GM12872 (cell line): ENCODE results near the gene PADI3.

Experiments
- TF ChIP-seq, protein P1 (sequence below): IDR thresholded peaks from 3 replicates; pipeline ENCODE4 v1.5.1; 2011; ENCODE audit warnings: low read depth, mild to moderate bottlenecking, low read length, moderate library complexity; ENCODE audit not compliant: insufficient read depth

Gene PADI3

DNA sequence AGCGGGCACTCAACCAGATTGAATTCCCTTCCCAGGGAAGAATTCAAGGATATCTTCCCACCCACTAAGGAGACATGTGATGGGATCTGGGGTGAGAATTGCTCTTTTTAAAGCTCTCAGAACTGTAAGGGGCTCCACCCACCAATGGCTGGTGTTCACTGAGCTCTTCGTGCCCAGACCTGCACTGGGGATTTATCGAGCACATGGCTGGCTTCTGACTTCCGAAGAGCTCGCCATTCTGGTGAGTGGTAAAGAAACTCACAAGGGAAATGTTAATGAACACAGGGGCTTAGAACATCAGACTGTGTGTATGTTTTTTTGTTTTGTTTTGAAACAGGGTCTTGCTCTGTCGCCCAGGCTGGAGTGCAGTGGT, 9.8 kb downstream of the PADI3 start:
- TF ChIP-seq, protein P1, sequence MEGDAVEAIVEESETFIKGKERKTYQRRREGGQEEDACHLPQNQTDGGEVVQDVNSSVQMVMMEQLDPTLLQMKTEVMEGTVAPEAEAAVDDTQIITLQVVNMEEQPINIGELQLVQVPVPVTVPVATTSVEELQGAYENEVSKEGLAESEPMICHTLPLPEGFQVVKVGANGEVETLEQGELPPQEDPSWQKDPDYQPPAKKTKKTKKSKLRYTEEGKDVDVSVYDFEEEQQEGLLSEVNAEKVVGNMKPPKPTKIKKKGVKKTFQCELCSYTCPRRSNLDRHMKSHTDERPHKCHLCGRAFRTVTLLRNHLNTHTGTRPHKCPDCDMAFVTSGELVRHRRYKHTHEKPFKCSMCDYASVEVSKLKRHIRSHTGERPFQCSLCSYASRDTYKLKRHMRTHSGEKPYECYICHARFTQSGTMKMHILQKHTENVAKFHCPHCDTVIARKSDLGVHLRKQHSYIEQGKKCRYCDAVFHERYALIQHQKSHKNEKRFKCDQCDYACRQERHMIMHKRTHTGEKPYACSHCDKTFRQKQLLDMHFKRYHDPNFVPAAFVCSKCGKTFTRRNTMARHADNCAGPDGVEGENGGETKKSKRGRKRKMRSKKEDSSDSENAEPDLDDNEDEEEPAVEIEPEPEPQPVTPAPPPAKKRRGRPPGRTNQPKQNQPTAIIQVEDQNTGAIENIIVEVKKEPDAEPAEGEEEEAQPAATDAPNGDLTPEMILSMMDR: no peak

DNA sequence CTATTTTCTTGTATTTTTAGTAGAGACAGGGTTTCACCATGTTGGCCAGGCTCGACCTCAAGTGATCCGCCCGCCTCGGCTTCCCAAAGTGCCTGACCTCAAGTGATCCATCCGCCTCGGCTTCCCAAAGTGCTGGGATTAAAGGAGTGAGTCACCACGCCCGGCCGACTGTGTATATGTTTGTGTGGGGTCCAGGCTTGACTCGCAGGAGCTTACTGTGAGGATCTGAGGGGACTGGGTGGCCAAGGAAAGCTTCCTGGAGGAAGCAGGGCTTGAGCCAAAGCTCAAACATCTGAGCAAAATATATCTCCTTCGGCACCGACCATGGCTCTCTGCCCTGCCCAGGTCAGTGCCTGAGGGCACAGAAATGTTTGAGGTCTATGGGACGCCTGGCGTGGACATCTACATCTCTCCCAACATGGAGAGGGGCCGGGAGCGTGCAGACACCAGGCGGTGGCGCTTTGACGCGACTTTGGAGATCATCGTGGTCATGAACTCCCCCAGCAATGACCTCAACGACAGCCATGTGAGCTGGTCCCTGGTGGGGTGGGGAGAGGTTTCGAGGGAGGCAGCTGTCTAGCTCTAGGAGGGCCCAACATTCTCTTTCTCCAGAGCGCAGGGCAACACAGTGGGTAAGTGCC, 10.5 kb downstream of the PADI3 start:
- TF ChIP-seq, protein P1: no peak

DNA sequence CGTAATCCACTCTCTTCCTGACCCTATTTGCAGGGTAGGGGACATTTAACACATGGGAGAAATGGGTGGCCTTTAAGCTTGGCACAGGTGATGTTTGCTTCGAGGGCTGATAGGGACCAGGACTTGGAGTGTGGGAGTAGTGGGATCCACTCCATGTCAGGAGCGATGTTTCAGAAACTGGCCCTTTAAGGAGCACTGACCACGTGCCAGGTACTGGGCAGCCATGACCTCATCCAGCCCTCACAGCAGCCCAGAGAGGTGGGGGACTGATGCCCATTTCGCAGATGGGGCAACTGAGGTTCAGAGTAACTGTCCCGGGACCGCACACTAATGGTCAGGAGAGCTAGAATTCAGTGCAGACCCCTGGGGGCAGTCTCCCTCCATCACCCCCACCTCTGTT, 11.4 kb downstream of the PADI3 start:
- TF ChIP-seq, protein P1: no peak

DNA sequence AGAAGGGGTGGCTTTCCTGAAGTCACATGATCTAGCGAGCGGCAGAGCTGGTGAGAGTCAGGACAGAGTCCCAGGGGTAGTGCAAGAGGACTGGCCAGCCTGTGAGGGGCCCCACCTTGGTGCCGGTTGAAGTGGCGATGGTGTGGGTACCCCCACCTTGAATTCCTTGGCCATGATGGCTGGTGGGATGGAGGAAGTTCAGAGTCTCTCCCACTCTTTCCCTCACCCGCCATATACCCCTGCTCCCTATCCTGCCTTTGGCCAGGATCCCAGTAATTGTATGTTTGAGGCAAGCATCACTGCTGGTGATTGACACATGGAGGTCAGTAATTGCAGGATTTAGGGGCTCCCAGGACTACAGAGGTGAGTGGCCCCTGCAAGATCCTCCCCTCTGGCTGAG, 11.8 kb downstream of the PADI3 start:
- TF ChIP-seq, protein P1: no peak

DNA sequence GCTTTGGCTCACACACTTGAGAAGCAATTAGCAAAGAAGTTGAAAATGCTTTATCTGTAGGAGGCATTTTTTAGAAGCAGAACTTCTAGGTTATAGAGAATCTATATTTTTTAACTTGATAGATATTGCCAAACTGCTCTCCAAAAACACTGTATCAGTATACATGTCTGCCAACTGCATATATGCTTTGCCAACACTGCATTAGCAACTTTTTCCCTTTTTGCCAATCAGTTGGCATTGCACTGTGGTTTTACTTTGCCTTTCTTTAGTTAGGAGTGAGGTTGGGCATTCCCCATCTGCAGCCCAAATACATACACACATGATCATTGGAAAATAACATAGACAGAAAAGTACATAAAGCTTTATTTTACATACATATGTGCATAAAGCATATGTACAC, 15.0 kb downstream of the PADI3 start:
- TF ChIP-seq, protein P1: no peak

DNA sequence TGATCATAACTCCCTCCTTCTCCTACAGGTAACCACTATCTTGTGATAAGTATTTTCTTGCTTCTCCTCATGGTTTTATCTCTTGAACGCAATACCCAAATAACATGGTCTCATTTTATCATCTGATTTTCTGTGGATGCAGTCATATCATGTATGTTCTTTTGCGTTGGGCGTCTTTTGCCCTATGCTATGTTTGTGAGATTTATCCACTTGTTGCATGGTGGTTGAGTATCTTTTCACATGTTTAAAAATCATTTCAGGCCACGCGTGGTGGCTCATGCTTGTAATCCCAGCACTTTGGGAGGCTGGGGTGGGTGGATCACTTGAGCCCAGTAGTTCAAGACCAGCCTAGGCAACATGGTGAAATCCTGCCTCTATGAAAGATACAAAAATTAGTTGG, 15.6 kb downstream of the PADI3 start:
- TF ChIP-seq, protein P1: no peak

DNA sequence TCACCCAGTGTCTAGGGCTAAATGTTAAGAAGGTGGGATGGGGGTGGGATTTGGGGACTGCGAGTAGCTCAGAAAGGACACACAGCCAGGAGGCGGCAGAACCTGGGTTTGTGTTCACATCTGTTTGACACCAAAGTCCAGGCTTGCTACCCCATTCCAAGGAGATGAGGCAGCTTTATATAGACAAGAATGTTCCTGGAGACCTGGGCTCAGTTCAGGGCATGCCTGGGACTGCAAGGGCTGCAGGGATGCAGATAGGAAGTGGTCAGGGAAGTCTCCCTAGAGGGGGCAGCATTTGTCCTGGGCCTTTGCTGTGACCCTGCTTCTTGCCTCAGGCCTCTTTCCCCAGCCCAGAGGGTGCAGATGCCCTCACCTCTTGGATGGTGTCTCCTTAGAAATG, 16.3 kb downstream of the PADI3 start:
- TF ChIP-seq, protein P1: no peak
